K562 (cell line): ENCODE data around the gene GLTP. TPM values are rescaled to one million over a fixed set of nuclear protein-coding genes. Genes with fewer than 3 reads are reported as not detected.

ENCODE experiments used
- CHD2 ChIP-seq: IDR thresholded peaks from 2 replicates; pipeline ENCODE4 v1.6.1; 2011; ENCODE audit warnings: low read depth, low read length
- MCM2 ChIP-seq: fragments of 450-650 bp; IDR thresholded peaks from 2 replicates; pipeline ENCODE4 v1.6.1; 2017; ENCODE audit warnings: low read depth, mild to moderate bottlenecking
- NFRKB ChIP-seq: fragments of 450-650 bp; IDR thresholded peaks from 2 replicates; pipeline ENCODE4 v1.6.1; 2016; ENCODE audit warnings: low read depth
- POLR3A ChIP-seq: IDR thresholded peaks from 2 replicates; pipeline ENCODE4 v1.6.1; 2011; ENCODE audit warnings: borderline replicate concordance, mild to moderate bottlenecking, moderate library complexity; ENCODE audit not compliant: insufficient read length, insufficient read depth; ENCODE audit errors: extremely low read depth
- PRPF4 ChIP-seq: fragments of 200-400 bp; formaldehyde crosslinking; IDR thresholded peaks from one replicate; pipeline ENCODE4 v1.6.1; 2017; ENCODE audit warnings: low read length, low read depth, mild to moderate bottlenecking; ENCODE audit not compliant: insufficient read depth, poor library complexity, severe bottlenecking
- ZC3H11A ChIP-seq: IDR thresholded peaks from 2 replicates; pipeline ENCODE4 v1.6.1; 2012; ENCODE audit warnings: low read depth, low read length, improper control_type of control experiment
- ZFX ChIP-seq: sonication (generic); formaldehyde crosslinking; IDR thresholded peaks from 2 replicates; pipeline ENCODE4 v1.8.0; 2022; ENCODE audit warnings: mild to moderate bottlenecking, missing genetic modification reagents, moderate library complexity
- polyA plus RNA-seq, 8 experiments: library from polyadenylated mRNA; depleted of rRNA in 4 of 8; stranded (reverse) in 5 of 8; unstranded in 3 of 8; fragments of >200 nt; fragmentation: Nextera tagmentation in 2 of 8; fragmentation: Illumina TruSeq in 1 of 8; extraction: Ambion mirVana in 2 of 8; extraction: Trizol in 1 of 8; gene quantifications; 2 replicates each; pipeline versions ENCODE4 v1.2.1 to v1.2.3, GENCODE V29; 2011 to 2014; ENCODE audit warnings: inconsistent platforms in 1 of 8, missing spikeins in 1 of 8
- total RNA-seq, 7 experiments: library from RNA; depleted of rRNA in 6 of 7; stranded (reverse); fragments of >200 nt in 6 of 7; fragmentation: Illumina TruSeq in 2 of 7; extraction: Trizol in 2 of 7; gene quantifications; 2 replicates each; pipeline versions ENCODE4 v1.2.1 to v1.2.3, GENCODE V29; 2011 to 2021; ENCODE audit warnings: low replicate concordance in 1 of 7
- TF ChIP-seq, protein P1 (sequence below): conservative IDR thresholded peaks from 2 replicates; pipeline ENCODE4 v1.6.1; 2011; ENCODE audit warnings: low read depth, mild to moderate bottlenecking, low read length; ENCODE audit not compliant: control insufficient read depth
- TF ChIP-seq, protein P2 (sequence below): fragments of 250-450 bp; sonication (Bioruptor Pico); IDR thresholded peaks from 2 replicates; pipeline ENCODE4 v1.8.0; 2022; ENCODE audit warnings: moderate library complexity, mild to moderate bottlenecking, inconsistent platforms
- TF ChIP-seq, protein P3 (sequence below), 2 experiments: fragments of 450-650 bp; formaldehyde crosslinking in 1 of 2; IDR thresholded peaks; 2 replicates each; pipeline versions ENCODE4 v1.4.0 to v1.6.1; 2014 to 2020; ENCODE audit warnings: mild to moderate bottlenecking in 2 of 2, borderline replicate concordance in 1 of 2, low read depth in 1 of 2
- TF ChIP-seq, protein P4 (sequence below): sonication (generic); formaldehyde crosslinking; IDR thresholded peaks from 2 replicates; pipeline ENCODE4 v1.9.0; 2022; ENCODE audit warnings: mild to moderate bottlenecking, missing genetic modification reagents
- TF ChIP-seq, protein P5 (sequence below): sonication (generic); formaldehyde crosslinking; IDR thresholded peaks from 2 replicates; pipeline ENCODE4 v1.9.0; 2022; ENCODE audit warnings: mild to moderate bottlenecking, missing genetic modification reagents
- TF ChIP-seq, protein P6 (sequence below), 2 experiments: IDR thresholded peaks; 2 replicates each; pipeline ENCODE4 v1.6.1; 2011; ENCODE audit warnings: borderline replicate concordance in 1 of 2, control low read depth in 1 of 2, low read depth in 1 of 2, low read length in 1 of 2, mild to moderate bottlenecking in 1 of 2, mixed read lengths in 1 of 2, moderate library complexity in 1 of 2; ENCODE audit not compliant: insufficient read depth in 1 of 2, insufficient read length in 1 of 2, poor library complexity in 1 of 2, severe bottlenecking in 1 of 2; ENCODE audit errors: extremely low read depth in 1 of 2

The GLTP gene
- total and polyA plus RNA-seq, 9 of the 15 experiments (the other 6 are each of a cell fraction or from before 2014, with no cell fraction given) = 4.4 to 8.3 (median 6.1) TPM

DNA sequence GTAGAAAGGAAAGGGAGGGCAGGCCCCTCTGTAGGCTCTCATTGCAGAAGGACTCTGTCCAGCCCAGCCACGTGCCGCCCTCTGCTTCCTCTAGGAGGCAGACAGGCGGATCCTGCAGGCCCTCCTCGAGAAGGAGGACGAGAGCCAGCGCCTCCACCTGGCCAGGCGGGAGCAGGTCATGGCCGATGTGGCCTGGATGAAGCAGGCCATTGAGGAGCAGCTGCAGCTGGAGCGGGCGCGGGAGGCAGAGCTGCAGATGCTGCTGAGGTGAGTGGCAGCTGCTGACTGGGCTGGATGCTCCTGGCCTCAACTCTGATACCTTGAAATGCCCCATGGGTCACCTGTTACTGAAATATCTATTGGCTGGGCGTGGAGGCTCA is 30.6 kb upstream of the GLTP start (continued):
- TF ChIP-seq, protein P1, sequence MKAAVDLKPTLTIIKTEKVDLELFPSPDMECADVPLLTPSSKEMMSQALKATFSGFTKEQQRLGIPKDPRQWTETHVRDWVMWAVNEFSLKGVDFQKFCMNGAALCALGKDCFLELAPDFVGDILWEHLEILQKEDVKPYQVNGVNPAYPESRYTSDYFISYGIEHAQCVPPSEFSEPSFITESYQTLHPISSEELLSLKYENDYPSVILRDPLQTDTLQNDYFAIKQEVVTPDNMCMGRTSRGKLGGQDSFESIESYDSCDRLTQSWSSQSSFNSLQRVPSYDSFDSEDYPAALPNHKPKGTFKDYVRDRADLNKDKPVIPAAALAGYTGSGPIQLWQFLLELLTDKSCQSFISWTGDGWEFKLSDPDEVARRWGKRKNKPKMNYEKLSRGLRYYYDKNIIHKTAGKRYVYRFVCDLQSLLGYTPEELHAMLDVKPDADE = 0 out of 2 replicates have a peak, but pooled peaks have one; percentile 42
- TF ChIP-seq PRPF4 (no peak), MCM2 (no peak), CHD2 (no peak), NFRKB (no peak), ZFX (CRISPR knock-in tag) (no peak), ZC3H11A (no peak), POLR3A (no peak)
- TF ChIP-seq, protein P2, sequence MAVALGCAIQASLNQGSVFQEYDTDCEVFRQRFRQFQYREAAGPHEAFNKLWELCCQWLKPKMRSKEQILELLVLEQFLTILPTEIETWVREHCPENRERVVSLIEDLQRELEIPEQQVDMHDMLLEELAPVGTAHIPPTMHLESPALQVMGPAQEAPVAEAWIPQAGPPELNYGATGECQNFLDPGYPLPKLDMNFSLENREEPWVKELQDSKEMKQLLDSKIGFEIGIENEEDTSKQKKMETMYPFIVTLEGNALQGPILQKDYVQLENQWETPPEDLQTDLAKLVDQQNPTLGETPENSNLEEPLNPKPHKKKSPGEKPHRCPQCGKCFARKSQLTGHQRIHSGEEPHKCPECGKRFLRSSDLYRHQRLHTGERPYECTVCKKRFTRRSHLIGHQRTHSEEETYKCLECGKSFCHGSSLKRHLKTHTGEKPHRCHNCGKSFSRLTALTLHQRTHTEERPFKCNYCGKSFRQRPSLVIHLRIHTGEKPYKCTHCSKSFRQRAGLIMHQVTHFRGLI (CRISPR knock-in tag) = no peak
- TF ChIP-seq, protein P3, sequence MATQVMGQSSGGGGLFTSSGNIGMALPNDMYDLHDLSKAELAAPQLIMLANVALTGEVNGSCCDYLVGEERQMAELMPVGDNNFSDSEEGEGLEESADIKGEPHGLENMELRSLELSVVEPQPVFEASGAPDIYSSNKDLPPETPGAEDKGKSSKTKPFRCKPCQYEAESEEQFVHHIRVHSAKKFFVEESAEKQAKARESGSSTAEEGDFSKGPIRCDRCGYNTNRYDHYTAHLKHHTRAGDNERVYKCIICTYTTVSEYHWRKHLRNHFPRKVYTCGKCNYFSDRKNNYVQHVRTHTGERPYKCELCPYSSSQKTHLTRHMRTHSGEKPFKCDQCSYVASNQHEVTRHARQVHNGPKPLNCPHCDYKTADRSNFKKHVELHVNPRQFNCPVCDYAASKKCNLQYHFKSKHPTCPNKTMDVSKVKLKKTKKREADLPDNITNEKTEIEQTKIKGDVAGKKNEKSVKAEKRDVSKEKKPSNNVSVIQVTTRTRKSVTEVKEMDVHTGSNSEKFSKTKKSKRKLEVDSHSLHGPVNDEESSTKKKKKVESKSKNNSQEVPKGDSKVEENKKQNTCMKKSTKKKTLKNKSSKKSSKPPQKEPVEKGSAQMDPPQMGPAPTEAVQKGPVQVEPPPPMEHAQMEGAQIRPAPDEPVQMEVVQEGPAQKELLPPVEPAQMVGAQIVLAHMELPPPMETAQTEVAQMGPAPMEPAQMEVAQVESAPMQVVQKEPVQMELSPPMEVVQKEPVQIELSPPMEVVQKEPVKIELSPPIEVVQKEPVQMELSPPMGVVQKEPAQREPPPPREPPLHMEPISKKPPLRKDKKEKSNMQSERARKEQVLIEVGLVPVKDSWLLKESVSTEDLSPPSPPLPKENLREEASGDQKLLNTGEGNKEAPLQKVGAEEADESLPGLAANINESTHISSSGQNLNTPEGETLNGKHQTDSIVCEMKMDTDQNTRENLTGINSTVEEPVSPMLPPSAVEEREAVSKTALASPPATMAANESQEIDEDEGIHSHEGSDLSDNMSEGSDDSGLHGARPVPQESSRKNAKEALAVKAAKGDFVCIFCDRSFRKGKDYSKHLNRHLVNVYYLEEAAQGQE (IDR thresholded peaks at IDR 0.05; ENCODE audit: borderline replicate concordance) = peak; percentile 64
- TF ChIP-seq, protein P3 (CRISPR knock-in tag; IDR thresholded peaks at IDR 0.05; ENCODE audit: low read depth) = no peak
- TF ChIP-seq, protein P4, sequence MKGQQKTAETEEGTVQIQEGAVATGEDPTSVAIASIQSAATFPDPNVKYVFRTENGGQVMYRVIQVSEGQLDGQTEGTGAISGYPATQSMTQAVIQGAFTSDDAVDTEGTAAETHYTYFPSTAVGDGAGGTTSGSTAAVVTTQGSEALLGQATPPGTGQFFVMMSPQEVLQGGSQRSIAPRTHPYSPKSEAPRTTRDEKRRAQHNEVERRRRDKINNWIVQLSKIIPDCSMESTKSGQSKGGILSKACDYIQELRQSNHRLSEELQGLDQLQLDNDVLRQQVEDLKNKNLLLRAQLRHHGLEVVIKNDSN (CRISPR knock-in tag) = peak; percentile 85
- TF ChIP-seq, protein P5, sequence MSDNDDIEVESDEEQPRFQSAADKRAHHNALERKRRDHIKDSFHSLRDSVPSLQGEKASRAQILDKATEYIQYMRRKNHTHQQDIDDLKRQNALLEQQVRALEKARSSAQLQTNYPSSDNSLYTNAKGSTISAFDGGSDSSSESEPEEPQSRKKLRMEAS = peak; percentile 91
- TF ChIP-seq, protein P6, sequence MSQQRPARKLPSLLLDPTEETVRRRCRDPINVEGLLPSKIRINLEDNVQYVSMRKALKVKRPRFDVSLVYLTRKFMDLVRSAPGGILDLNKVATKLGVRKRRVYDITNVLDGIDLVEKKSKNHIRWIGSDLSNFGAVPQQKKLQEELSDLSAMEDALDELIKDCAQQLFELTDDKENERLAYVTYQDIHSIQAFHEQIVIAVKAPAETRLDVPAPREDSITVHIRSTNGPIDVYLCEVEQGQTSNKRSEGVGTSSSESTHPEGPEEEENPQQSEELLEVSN (IDR thresholded peaks at IDR 0.05; ENCODE audit: borderline replicate concordance in 1 of 2, extremely low read depth in 1 of 2, insufficient read depth in 1 of 2, insufficient read length in 1 of 2, low read depth in 1 of 2, low read length in 1 of 2, poor library complexity in 1 of 2, severe bottlenecking in 1 of 2) = peak; percentile 38 to 78
